ENCODE results near the gene GRK3.

GRK3 gene

DNA sequence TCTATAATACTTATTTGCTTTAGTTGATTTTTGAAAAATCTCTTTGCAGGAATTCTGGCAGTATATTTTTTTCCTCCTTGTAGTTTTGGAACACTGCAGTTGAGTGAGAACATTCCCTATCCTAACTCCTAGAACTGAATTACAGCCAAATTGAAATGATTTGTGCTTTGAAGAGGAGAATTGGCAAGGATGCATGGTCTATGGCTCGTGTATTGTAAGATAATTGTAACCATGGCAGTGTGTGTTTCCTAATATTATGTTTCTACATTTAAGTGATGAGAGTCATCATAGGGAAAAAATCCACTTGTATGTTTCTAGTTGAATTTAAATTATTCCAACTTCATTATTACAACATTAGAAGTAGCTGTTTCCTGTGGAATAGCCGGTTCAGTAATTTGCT lies 96.6 kb downstream of the GRK3 start:
- no peak for DNase-seq (ENCODE audit: low spot score)
- Histone ChIP-seq H3K4me3 (no peak overlapping the region), H3K27ac (no peak overlapping the region)
- TF ChIP-seq CTCF (IDR thresholded peaks at IDR 0.05) = no peak

DNA sequence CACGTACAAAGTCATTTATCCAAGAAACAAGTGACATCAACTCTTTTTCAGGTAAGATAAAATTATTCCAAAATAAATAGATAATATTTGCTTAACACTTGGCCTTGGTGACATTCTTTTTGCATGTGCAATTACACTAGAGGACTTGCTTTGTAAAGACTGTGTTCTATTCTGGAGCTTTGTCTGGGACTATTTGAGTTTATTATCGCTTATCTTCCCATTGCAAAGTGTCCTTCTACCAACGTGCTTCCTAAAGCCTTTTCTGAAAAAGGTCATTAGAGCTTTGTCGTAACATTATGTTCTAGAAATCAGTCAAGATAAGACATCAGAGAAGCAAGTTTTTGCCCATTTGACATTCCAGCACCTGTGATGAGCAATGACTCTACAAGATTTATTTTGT lies 99.2 kb downstream of the GRK3 start:
- TF ChIP-seq CTCF (IDR thresholded peaks at IDR 0.05) = no peak
- DNase-seq (ENCODE audit: low spot score) = no peak
- Histone ChIP-seq H3K27ac (no peak overlapping the region), H3K4me3 (no peak overlapping the region)

DNA sequence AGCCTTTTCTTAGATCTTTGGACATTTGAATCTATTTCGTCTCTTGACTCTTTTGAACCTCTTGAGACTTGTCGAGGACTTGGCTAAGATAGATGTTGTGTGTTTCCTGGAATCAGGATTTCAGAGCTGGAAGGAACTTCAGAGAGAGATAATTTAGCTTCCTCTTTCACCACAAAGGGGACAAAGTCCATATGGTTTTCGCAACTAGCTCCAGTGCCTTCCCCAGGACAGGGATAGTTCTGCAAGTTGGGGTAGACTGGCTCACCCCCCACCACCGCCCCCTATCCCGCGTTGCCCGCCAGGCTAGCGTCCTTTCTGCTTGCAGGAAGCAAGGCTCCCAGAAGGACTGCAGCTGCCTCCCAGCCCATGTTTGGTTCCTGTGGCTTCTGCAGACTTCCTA lies 101.8 kb downstream of the GRK3 start:
- no peak overlapping the region for H3K27ac ChIP-seq
- no peak overlapping the region for H3K4me3 ChIP-seq
- DNase-seq (ENCODE audit: low spot score) = peak; percentile 76
- no peak for TF ChIP-seq CTCF (IDR thresholded peaks at IDR 0.05)

GRCh38 chr22:25668437-25668836 lies 104.0 kb downstream of the GRK3 start:
- TF ChIP-seq CTCF (IDR thresholded peaks at IDR 0.05) = no peak
- Histone ChIP-seq H3K4me3 (no peak overlapping the region), H3K27ac (no peak overlapping the region)
- DNase-seq (ENCODE audit: low spot score) = no peak

DNA sequence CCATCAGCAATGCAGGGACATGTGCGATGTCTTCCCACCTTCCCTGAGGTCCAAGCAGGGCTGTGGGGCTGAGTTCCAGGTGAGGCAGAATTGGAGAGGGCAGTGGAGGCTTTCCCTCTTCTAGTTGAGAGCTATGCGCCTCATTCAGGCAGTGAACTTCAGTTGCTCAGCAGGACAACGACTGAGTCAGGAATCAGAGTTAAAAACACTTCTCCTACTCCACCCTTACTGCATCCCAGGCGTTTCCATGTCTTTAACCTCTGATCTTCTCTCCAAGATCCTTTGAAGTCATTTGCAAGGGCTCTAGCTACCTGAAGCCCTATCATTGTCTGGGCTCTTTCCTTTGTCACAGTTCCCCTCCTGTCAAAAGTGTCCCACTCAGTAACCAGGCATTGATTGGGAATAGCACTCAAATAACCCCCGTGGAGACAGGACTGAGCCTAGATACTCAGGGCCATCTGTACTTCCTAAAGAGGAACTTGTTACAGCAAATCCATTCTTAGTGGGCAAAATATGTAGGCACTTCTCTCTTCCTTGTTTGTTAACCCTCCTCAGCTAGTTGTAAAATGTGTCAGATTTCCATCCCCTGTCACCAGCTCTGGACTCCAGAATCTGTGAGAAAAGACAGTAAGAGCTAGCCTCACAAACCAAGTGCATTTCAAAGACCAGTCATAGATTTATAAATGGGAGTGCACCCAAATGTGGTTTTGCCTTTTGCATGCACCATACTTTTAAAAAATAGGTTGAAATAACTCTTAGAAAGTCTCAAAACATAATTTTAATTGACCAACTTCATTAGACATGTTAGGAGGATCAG lies 105.0 kb downstream of the GRK3 start:
- TF ChIP-seq CTCF (IDR thresholded peaks at IDR 0.05) = no peak
- peak overlapping the region in 1 of 2 donors; percentile 2 for H3K27ac ChIP-seq
- no peak overlapping the region for H3K4me3 ChIP-seq
- DNase-seq (ENCODE audit: low spot score) = no peak

- no peak overlapping the region for H3K4me3 ChIP-seq
- H3K27ac ChIP-seq = peak overlapping the region in 1 of 2 donors; percentile 2
- DNase-seq (ENCODE audit: low spot score) = no peak
- no peak for TF ChIP-seq CTCF (IDR thresholded peaks at IDR 0.05)
These were observed 105.6 kb downstream of the GRK3 start for GRCh38 chr22:25670070-25670461.

Measured in coronary artery (tissue), 2 donors.